ENCODE results near the gene KPNA2. TPM values are rescaled to one million over a fixed set of nuclear protein-coding genes. Genes with fewer than 3 reads are reported as not detected.
"Not testable (repeated sequence)": the region's sequence is repeated elsewhere in the genome, so short reads cannot be mapped to it uniquely, and the experiment has no call there.

The KPNA2 gene
- total and polyA plus RNA-seq, 10 of the 15 experiments (the other 5 are each of a cell fraction or from before 2014, with no cell fraction given), result 202 to 731 (median 283) TPM

DNA sequence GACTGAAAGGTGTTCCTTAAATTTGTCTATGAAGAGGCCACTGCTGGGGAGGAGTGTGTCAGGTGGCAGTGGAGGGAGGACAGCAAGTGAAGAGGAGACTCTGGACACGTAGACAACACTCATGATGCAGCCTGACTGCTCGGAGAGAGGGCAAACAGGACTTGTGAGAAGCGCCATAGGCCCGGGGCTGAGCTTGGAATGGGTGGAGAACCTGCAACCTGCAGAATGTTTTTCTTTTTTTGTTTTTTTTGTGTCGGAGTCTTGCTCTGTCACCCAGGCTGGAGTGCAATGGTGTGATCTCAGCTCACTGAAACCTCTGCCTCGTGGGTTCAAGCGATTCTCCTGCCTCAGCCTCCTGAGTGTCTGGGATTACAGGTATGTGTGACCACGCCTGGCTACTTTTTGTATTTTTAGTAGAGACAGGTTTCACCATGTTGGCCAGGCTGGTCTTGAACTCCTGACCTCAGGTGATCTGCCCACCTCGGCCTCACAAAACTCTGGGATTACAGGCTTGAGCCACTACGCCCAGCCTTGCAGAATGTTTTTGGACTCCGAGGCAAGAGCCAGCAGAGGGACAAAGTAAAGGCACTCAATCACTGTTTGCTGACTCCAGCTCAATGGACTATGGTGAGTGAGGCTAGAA is 20.3 kb upstream of the KPNA2 start (continued):
- TF ChIP-seq, protein P1, sequence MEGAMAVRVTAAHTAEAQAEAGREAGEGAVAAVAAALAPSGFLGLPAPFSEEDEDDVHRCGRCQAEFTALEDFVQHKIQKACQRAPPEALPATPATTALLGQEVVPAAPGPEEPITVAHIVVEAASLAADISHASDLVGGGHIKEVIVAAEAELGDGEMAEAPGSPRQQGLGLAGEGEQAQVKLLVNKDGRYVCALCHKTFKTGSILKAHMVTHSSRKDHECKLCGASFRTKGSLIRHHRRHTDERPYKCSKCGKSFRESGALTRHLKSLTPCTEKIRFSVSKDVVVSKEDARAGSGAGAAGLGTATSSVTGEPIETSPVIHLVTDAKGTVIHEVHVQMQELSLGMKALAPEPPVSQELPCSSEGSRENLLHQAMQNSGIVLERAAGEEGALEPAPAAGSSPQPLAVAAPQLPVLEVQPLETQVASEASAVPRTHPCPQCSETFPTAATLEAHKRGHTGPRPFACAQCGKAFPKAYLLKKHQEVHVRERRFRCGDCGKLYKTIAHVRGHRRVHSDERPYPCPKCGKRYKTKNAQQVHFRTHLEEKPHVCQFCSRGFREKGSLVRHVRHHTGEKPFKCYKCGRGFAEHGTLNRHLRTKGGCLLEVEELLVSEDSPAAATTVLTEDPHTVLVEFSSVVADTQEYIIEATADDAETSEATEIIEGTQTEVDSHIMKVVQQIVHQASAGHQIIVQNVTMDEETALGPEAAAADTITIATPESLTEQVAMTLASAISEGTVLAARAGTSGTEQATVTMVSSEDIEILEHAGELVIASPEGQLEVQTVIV (IDR thresholded peaks at IDR 0.05; ENCODE audit: borderline replicate concordance, partially characterized antibody), result no peak
- TF ChIP-seq ZBED1 (IDR thresholded peaks at IDR 0.05; ENCODE audit: borderline replicate concordance), result no peak

DNA sequence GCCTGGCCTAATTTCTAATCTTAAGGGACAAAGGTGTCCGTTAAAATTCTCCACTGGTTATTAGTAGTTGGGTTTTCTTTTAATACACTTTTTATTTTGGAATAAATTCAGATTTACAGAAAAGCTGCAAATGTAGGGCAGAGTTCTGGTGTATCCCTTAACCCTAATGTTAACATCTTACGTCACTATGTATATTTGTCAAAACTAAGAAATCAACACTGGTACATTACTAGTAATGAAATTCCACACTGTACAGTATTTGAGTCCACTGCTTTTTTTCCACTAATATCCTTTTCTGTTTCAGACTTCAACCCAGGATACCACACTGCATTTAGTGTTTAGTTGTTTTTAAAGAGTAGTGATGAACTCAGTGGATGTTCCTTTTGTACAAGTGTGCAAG is 18.7 kb upstream of the KPNA2 start:
- Histone ChIP-seq H3K4me2 (ENCODE audit: control insufficient read depth, insufficient read depth) (no peak overlapping the region), H3K79me2 (ENCODE audit: control insufficient read depth, insufficient read depth, low read length) (no peaks in the 10 kb centered on the region), H2AFZ (ENCODE audit: control insufficient read depth, low read depth, low read length) (no peak overlapping the region), H3K4me1 (ENCODE audit: control insufficient read depth, insufficient read depth, low read length) (no peaks in the 10 kb centered on the region), H3K36me3 (ENCODE audit: control insufficient read depth in 2 of 2, insufficient read depth in 2 of 2, low read length in 1 of 2) (no peaks in the 10 kb centered on the region), H3K9me3 (replicated peaks; ENCODE audit: control insufficient read depth, insufficient read depth, low read length) (no peaks in the 10 kb centered on the region), H3K9ac (ENCODE audit: control insufficient read depth, insufficient read depth, low read length) (no peak overlapping the region), H4K20me1 (ENCODE audit: control insufficient read depth, insufficient read depth) (no peaks in the 10 kb centered on the region), H3K4me3 (no peak overlapping the region), H3K27ac (ENCODE audit: control insufficient read depth, insufficient read depth) (no peak overlapping the region), H3K27me3 (replicated peaks in 1 of 2; ENCODE audit: control insufficient read depth in 2 of 2, insufficient read depth in 2 of 2, low read length in 1 of 2) (peaks cover 0 to 2% of the 10 kb centered on the region in 2 experiments; a peak in 1 of 4 replicates)
- in situ Hi-C loops (cut with MboI) (no loop called here), intact Hi-C loops (cut with micrococcal nuclease; ENCODE audit: unreplicated experiment) (loop anchor here (10.0 kb wide), 1 partner anchor 448 kb away; no protein-coding TSS in a partner anchor)
- ChIA-PET CTCF (no interaction called here), SMC1A (ENCODE audit: uncharacterized antibody, unreplicated experiment) (interaction anchor here (0.9 kb wide), 1 partner anchor 22 kb away, joined by 3 read pairs; no protein-coding TSS in a partner anchor), RAD21 (ENCODE audit: unreplicated experiment) (no interaction called here), POLR2A (no interaction called here)
- no TSS peak for BruUV-seq (replicated peaks)
- no peak for FAIRE-seq
- DNase-seq (ENCODE audit: low read depth, low spot score), result no peak
- TF ChIP-seq STAT3 (IDR thresholded peaks at IDR 0.05; ENCODE audit: low read depth, low read length), result no peak
- 91% methylated on average over 2 of the region's 2 CpGs for WGBS (ENCODE audit: insufficient coverage, insufficient replicate concordance, low lambda C conversion rate, missing lambda C conversion rate)
- ATAC-seq, result no peak

DNA sequence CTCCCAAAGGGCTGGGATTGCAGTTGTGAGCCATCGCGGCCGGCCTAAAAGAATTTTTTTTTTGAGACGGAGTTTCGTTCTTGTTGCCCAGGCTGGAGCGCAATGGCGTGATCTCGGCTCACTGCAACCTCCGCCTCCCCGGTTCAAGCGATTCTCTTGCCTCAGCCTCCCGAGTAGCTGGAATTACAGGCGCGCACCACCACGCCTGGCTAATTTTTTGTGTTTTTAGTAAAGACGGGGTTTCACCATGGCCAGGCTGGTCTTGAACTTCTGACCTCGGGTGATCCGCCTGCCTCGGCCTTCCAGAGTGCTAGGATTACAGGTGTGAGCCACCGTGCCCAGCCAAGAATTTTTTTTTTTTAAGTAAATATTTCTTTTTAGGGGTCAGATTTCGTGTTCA is 17.0 kb upstream of the KPNA2 start:
- H3K4me2 ChIP-seq (ENCODE audit: control insufficient read depth, insufficient read depth); H3K36me3 ChIP-seq (ENCODE audit: control insufficient read depth in 2 of 2, insufficient read depth in 2 of 2, low read length in 1 of 2); H3K79me2 ChIP-seq (ENCODE audit: control insufficient read depth, insufficient read depth, low read length); H3K9me3 ChIP-seq (replicated peaks; ENCODE audit: control insufficient read depth, insufficient read depth, low read length); DNase-seq (ENCODE audit: low read depth, low spot score); RAD21 ChIA-PET (ENCODE audit: unreplicated experiment); in situ Hi-C loops (cut with MboI); BruUV-seq (replicated peaks); ATAC-seq; FAIRE-seq; H2AFZ ChIP-seq (ENCODE audit: control insufficient read depth, low read depth, low read length); H3K4me3 ChIP-seq; H3K4me1 ChIP-seq (ENCODE audit: control insufficient read depth, insufficient read depth, low read length); SMC1A ChIA-PET (ENCODE audit: uncharacterized antibody, unreplicated experiment); H3K27me3 ChIP-seq (replicated peaks in 1 of 2; ENCODE audit: control insufficient read depth in 2 of 2, insufficient read depth in 2 of 2, low read length in 1 of 2); CTCF ChIA-PET; H3K9ac ChIP-seq (ENCODE audit: control insufficient read depth, insufficient read depth, low read length); H4K20me1 ChIP-seq (ENCODE audit: control insufficient read depth, insufficient read depth); H3K27ac ChIP-seq (ENCODE audit: control insufficient read depth, insufficient read depth): not testable (repeated sequence)
- POLR2A ChIA-PET, result interaction anchor here (2.2 to 2.5 kb wide), 2 partner anchors 18 to 24 kb away, joined by 7 to 12 read pairs; partner anchors contain the start of gene KPNA2
- WGBS (ENCODE audit: insufficient coverage, insufficient replicate concordance, low lambda C conversion rate, missing lambda C conversion rate), result 90% methylated on average over 20 of the region's 21 CpGs
- intact Hi-C loops (cut with micrococcal nuclease; ENCODE audit: unreplicated experiment), result loop anchor here (10.0 kb wide), 1 partner anchor 446 kb away; no protein-coding TSS in a partner anchor

Data from GM12878 (cell line).